HCT116 (cell line): ENCODE results near the gene COPG2.

Source experiments
- CBX3 ChIP-seq: IDR thresholded peaks from 2 replicates; pipeline ENCODE4 v1.6.1; 2012; ENCODE audit warnings: low read depth
- CEBPB ChIP-seq: IDR thresholded peaks from 2 replicates; pipeline ENCODE4 v1.6.1; 2012; ENCODE audit warnings: low read depth
- CTCF ChIP-seq, 3 experiments: fragments of 200-600 bp in 1 of 3; sonication (generic) in 1 of 3; IDR thresholded peaks in 2 of 3; conservative IDR thresholded peaks in 1 of 3; 2 replicates each; pipeline ENCODE4 v1.5.1; 2012 to 2017; ENCODE audit warnings: low read depth in 2 of 3, low read length in 2 of 3, antibody characterized with exemption in 1 of 3, borderline replicate concordance in 1 of 3, control low read depth in 1 of 3, mild to moderate bottlenecking in 1 of 3, mixed read lengths in 1 of 3, mixed run types in 1 of 3, moderate library complexity in 1 of 3; ENCODE audit not compliant: insufficient read depth in 1 of 3
- EZH2 ChIP-seq: fragments of 200-600 bp; sonication (generic); IDR thresholded peaks from 2 replicates; pipeline ENCODE4 v1.6.1; 2017; ENCODE audit warnings: antibody characterized with exemption, mixed run types
- EZH2phosphoT487 ChIP-seq: fragments of 200-600 bp; IDR thresholded peaks from 2 replicates; pipeline ENCODE4 v1.6.1; 2018; ENCODE audit warnings: antibody characterized with exemption, borderline replicate concordance
- FOSL1 ChIP-seq: IDR thresholded peaks from 2 replicates; pipeline ENCODE4 v1.6.1; 2012; ENCODE audit warnings: low read depth
- POLR2A ChIP-seq: IDR thresholded peaks from 2 replicates; pipeline ENCODE4 v1.7.0; 2011; ENCODE audit warnings: borderline replicate concordance; ENCODE audit not compliant: insufficient read depth, insufficient read length; ENCODE audit errors: extremely low read depth
- POLR2AphosphoS5 ChIP-seq: IDR thresholded peaks from 2 replicates; pipeline ENCODE4 v1.6.1; 2011; ENCODE audit warnings: mild to moderate bottlenecking, low read depth, low read length, moderate library complexity
- RAD21 ChIP-seq: IDR thresholded peaks from 2 replicates; pipeline ENCODE4 v1.6.1; 2012; ENCODE audit warnings: low read depth, mild to moderate bottlenecking
- SRF ChIP-seq: IDR thresholded peaks from 2 replicates; pipeline ENCODE4 v1.6.1; 2012; ENCODE audit warnings: low read depth
- TCF7L2 ChIP-seq: IDR thresholded peaks from 2 replicates; pipeline ENCODE4 v1.7.0; 2011; ENCODE audit warnings: borderline replicate concordance, inconsistent platforms; ENCODE audit not compliant: insufficient read depth, insufficient read length; ENCODE audit errors: extremely low read depth
- ZNF274 ChIP-seq: fragments of 200-500 bp; sonication (Bioruptor generic); IDR thresholded peaks from 2 replicates; pipeline ENCODE4 v1.6.1; 2014; ENCODE audit warnings: mild to moderate bottlenecking, low read depth, low read length, inconsistent platforms
- TF ChIP-seq, protein P1 (sequence below): IDR thresholded peaks from 2 replicates; pipeline ENCODE4 v1.6.1; 2012
- TF ChIP-seq, protein P2 (sequence below): IDR thresholded peaks from 2 replicates; pipeline ENCODE4 v1.6.1; 2012

DNA sequence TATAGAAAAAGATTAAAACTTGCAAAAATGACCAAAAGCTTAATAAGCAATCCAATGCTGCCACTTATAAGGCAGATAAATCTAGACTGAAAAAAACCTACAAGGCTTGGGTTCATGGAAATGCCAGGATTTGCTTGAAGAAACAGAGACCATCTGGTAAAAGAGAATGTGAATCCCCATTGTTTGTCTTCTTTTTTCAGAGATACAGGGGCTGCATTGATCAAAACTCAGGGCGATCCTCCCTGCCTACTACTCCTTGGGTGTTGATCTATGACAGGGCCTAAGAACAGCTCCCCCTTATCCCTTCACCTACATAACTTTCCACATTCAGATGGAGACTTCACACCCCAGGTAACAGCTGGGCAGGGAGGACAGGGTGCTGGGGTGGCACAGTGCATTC, 21.1 kb upstream of the COPG2 start:
- no peak for TF ChIP-seq CTCF (IDR thresholded peaks at IDR 0.05 in 2 of 3, conservative IDR thresholded peaks at IDR 0.05 in 1 of 3; ENCODE audit: borderline replicate concordance in 1 of 3, insufficient read depth in 1 of 3, low read depth in 2 of 3, low read length in 2 of 3)
- TF ChIP-seq EZH2 = no peak
- TF ChIP-seq POLR2A = no peak
- no peak for TF ChIP-seq POLR2AphosphoS5
- TF ChIP-seq FOSL1 = no peak
- no peak for TF ChIP-seq EZH2phosphoT487
- TF ChIP-seq, protein P1, sequence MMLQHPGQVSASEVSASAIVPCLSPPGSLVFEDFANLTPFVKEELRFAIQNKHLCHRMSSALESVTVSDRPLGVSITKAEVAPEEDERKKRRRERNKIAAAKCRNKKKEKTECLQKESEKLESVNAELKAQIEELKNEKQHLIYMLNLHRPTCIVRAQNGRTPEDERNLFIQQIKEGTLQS = no peak
- TF ChIP-seq CEBPB = no peak
- TF ChIP-seq RAD21 = no peak
- TF ChIP-seq TCF7L2 = no peak
- TF ChIP-seq CBX3 = no peak
- TF ChIP-seq SRF = no peak
- TF ChIP-seq ZNF274 = no peak
- TF ChIP-seq, protein P2, sequence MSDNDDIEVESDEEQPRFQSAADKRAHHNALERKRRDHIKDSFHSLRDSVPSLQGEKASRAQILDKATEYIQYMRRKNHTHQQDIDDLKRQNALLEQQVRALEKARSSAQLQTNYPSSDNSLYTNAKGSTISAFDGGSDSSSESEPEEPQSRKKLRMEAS = no peak
